NB4 (cell line): Measurements from ENCODE around the gene ARHGAP22.

Experiments
- CTCF ChIP-seq: IDR thresholded peaks from one replicate; pipeline ENCODE4 v1.5.1; 2012; ENCODE audit warnings: low read depth, low read length
- MAX ChIP-seq: IDR thresholded peaks from 2 replicates; pipeline ENCODE4 v1.6.1; 2011; ENCODE audit warnings: low read depth, low read length

- no peak for TF ChIP-seq CTCF
- TF ChIP-seq MAX, result no peak
Observed at GRCh38 chr10:48482207-48482606, 122.7 kb downstream of the ARHGAP22 start.
